Erythroblast (primary cell): Measurements from ENCODE around the gene ZCCHC18.

Source experiments
- GATA1 ChIP-seq: IDR thresholded peaks from 2 replicates; pipeline ENCODE4 v1.6.1; 2011; ENCODE audit warnings: low read depth, mild to moderate bottlenecking, control low read depth, low read length, moderate library complexity
- POLR2A ChIP-seq: IDR thresholded peaks from 2 replicates; pipeline ENCODE4 v1.6.1; 2011; ENCODE audit warnings: mild to moderate bottlenecking, low read length

DNA sequence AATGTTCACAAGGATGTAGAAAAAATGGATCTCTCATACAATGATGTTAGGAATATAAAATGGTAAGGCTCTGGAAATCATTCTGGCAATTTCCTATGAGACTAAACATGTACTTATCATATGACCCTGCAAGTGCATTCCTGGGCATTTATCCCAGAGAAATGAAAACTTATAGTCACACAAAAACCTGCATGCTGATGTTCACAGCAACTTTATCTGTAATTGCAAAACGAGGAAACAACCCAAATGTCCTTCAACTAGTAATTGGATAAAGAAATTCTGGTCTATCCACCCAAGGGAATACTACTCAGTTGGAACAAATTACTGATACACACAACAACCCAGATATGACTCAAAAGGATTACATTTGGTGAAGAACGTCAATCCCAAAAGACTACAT is 14.5 kb downstream of the ZCCHC18 start:
- TF ChIP-seq POLR2A: no peak
- no peak for TF ChIP-seq GATA1
